Activated CD4-positive, alpha-beta T cell treated with anti-CD3 and anti-CD28 coated beads, Interleukin-2, amount 10 ng/mL, durations not matched to agents 24 days and 14 days (primary cell): ENCODE data around the gene CSRNP3. TPM values are rescaled to one million over a fixed set of nuclear protein-coding genes. Genes with fewer than 3 reads are reported as not detected.

Source experiments
- DNase-seq: peaks from one replicate; pipeline ENCODE4 v3.0.0; 2022
- H3K27ac Mint-ChIP-seq: one replicate; pipeline ENCODE4 v1.8.0; 2022; ENCODE audit warnings: mild to moderate bottlenecking, mixed read lengths
- H3K27me3 Mint-ChIP-seq: one replicate; pipeline ENCODE4 v1.8.0; 2022; ENCODE audit warnings: mixed read lengths
- H3K36me3 Mint-ChIP-seq: one replicate; pipeline ENCODE4 v1.8.0; 2022; ENCODE audit warnings: low read depth, mild to moderate bottlenecking, mixed read lengths
- H3K4me1 Mint-ChIP-seq: one replicate; pipeline ENCODE4 v1.8.0; 2021; ENCODE audit warnings: mixed read lengths
- H3K4me3 Mint-ChIP-seq: one replicate; pipeline ENCODE4 v1.8.0; 2022; ENCODE audit warnings: mild to moderate bottlenecking, moderate library complexity, mixed read lengths
- H3K9me3 Mint-ChIP-seq: one replicate; pipeline ENCODE4 v1.8.0; 2021; ENCODE audit warnings: mixed read lengths
- intact Hi-C: fragments of 100-400 bp; cut with micrococcal nuclease; formaldehyde crosslinking; loops from one replicate; pipeline ENCODE4 v1.15.1; 2023
- total RNA-seq: library from RNA; stranded (reverse); gene quantifications from 2 replicates; pipeline ENCODE4 v1.2.3, GENCODE V29; 2022

The CSRNP3 gene
- not detected in 2 replicates for total RNA-seq

- Mint-ChIP-seq H3K27me3 (peaks cover 1% of the 10 kb centered on the region), H3K4me3 (no peak within 1 kb of the TSS), H3K4me1 (no peaks in the 10 kb centered on the region), H3K27ac (no peak within 1 kb of the TSS), H3K9me3 (no peaks in the 10 kb centered on the region), H3K36me3 (no peaks in the 10 kb centered on the region)
- intact Hi-C loops: no loop called here
- DNase-seq: no peak
These were observed at the start of gene CSRNP3 for GRCh38 chr2:165469417-165469816. Gene CSRNP3 (plus strand): TSS chr2:165469698. CDS start chr2:165595066, 125,368 bp downstream.

GRCh38 chr2:165420231-165420630 lies 49.3 kb upstream of the CSRNP3 start:
- no peaks in the 10 kb centered on the region for H3K27me3 Mint-ChIP-seq
- H3K27ac Mint-ChIP-seq: no peak overlapping the region
- H3K4me3 Mint-ChIP-seq: no peak overlapping the region
- H3K9me3 Mint-ChIP-seq: no peaks in the 10 kb centered on the region
- no peaks in the 10 kb centered on the region for H3K4me1 Mint-ChIP-seq
- no peak for DNase-seq
- H3K36me3 Mint-ChIP-seq: no peaks in the 10 kb centered on the region
- intact Hi-C loops: no loop called here

GRCh38 chr2:165423081-165423480 lies 46.4 kb upstream of the CSRNP3 start:
- no peaks in the 10 kb centered on the region for H3K4me1 Mint-ChIP-seq
- H3K27me3 Mint-ChIP-seq: no peaks in the 10 kb centered on the region
- no peaks in the 10 kb centered on the region for H3K36me3 Mint-ChIP-seq
- H3K4me3 Mint-ChIP-seq: no peak overlapping the region
- intact Hi-C loops: no loop called here
- H3K9me3 Mint-ChIP-seq: no peaks in the 10 kb centered on the region
- DNase-seq: no peak
- H3K27ac Mint-ChIP-seq: no peak overlapping the region

GRCh38 chr2:165425556-165425955 lies 43.9 kb upstream of the CSRNP3 start:
- Mint-ChIP-seq H3K27me3 (no peaks in the 10 kb centered on the region), H3K36me3 (no peaks in the 10 kb centered on the region), H3K4me3 (no peak overlapping the region), H3K9me3 (no peaks in the 10 kb centered on the region), H3K27ac (no peak overlapping the region), H3K4me1 (no peaks in the 10 kb centered on the region)
- no peak for DNase-seq
- intact Hi-C loops: no loop called here

- Mint-ChIP-seq H3K27me3 (no peaks in the 10 kb centered on the region), H3K9me3 (no peaks in the 10 kb centered on the region), H3K4me3 (no peak overlapping the region), H3K36me3 (no peaks in the 10 kb centered on the region), H3K27ac (no peak overlapping the region), H3K4me1 (no peaks in the 10 kb centered on the region)
- no peak for DNase-seq
- intact Hi-C loops: no loop called here
These were observed 41.8 kb upstream of the CSRNP3 start for GRCh38 chr2:165427686-165428085.

- no peak for DNase-seq
- H3K27me3 Mint-ChIP-seq: no peaks in the 10 kb centered on the region
- H3K4me3 Mint-ChIP-seq: no peak overlapping the region
- H3K27ac Mint-ChIP-seq: no peak overlapping the region
- H3K36me3 Mint-ChIP-seq: no peaks in the 10 kb centered on the region
- no peaks in the 10 kb centered on the region for H3K9me3 Mint-ChIP-seq
- H3K4me1 Mint-ChIP-seq: no peaks in the 10 kb centered on the region
- intact Hi-C loops: no loop called here
These were observed 40.6 kb upstream of the CSRNP3 start for GRCh38 chr2:165428926-165429325.

GRCh38 chr2:165431014-165431413 lies 38.5 kb upstream of the CSRNP3 start:
- Mint-ChIP-seq H3K4me1 (no peaks in the 10 kb centered on the region), H3K9me3 (no peaks in the 10 kb centered on the region), H3K36me3 (no peaks in the 10 kb centered on the region), H3K27me3 (no peaks in the 10 kb centered on the region), H3K27ac (no peak overlapping the region), H3K4me3 (no peak overlapping the region)
- intact Hi-C loops: no loop called here
- no peak for DNase-seq

- no peak for DNase-seq
- Mint-ChIP-seq H3K27ac (no peak overlapping the region), H3K9me3 (no peaks in the 10 kb centered on the region), H3K4me3 (no peak overlapping the region), H3K36me3 (no peaks in the 10 kb centered on the region), H3K4me1 (no peaks in the 10 kb centered on the region), H3K27me3 (no peaks in the 10 kb centered on the region)
- intact Hi-C loops: no loop called here
These were observed 37.1 kb upstream of the CSRNP3 start for GRCh38 chr2:165432234-165432966.

- intact Hi-C loops: no loop called here
- DNase-seq: no peak
- Mint-ChIP-seq H3K27ac (no peak overlapping the region), H3K27me3 (no peaks in the 10 kb centered on the region), H3K4me1 (no peaks in the 10 kb centered on the region), H3K4me3 (no peak overlapping the region), H3K36me3 (no peaks in the 10 kb centered on the region), H3K9me3 (no peaks in the 10 kb centered on the region)
These were observed 34.5 kb upstream of the CSRNP3 start for GRCh38 chr2:165434865-165435496.

GRCh38 chr2:165435611-165436010 lies 33.9 kb upstream of the CSRNP3 start:
- no peak overlapping the region for H3K4me3 Mint-ChIP-seq
- no peaks in the 10 kb centered on the region for H3K36me3 Mint-ChIP-seq
- H3K27ac Mint-ChIP-seq: no peak overlapping the region
- DNase-seq: no peak
- intact Hi-C loops: no loop called here
- H3K27me3 Mint-ChIP-seq: no peaks in the 10 kb centered on the region
- H3K4me1 Mint-ChIP-seq: no peaks in the 10 kb centered on the region
- H3K9me3 Mint-ChIP-seq: no peaks in the 10 kb centered on the region

GRCh38 chr2:165436559-165436958 lies 32.9 kb upstream of the CSRNP3 start:
- no peak overlapping the region for H3K4me3 Mint-ChIP-seq
- no peak overlapping the region for H3K27ac Mint-ChIP-seq
- H3K4me1 Mint-ChIP-seq: no peaks in the 10 kb centered on the region
- H3K27me3 Mint-ChIP-seq: no peaks in the 10 kb centered on the region
- no peaks in the 10 kb centered on the region for H3K36me3 Mint-ChIP-seq
- no peak for DNase-seq
- H3K9me3 Mint-ChIP-seq: no peaks in the 10 kb centered on the region
- intact Hi-C loops: no loop called here

- Mint-ChIP-seq H3K27me3 (no peaks in the 10 kb centered on the region), H3K36me3 (no peaks in the 10 kb centered on the region), H3K9me3 (peaks cover 4% of the 10 kb centered on the region), H3K4me1 (peaks cover 5% of the 10 kb centered on the region), H3K4me3 (no peak overlapping the region), H3K27ac (no peak overlapping the region)
- DNase-seq: no peak
- intact Hi-C loops: no loop called here
These were observed 29.1 kb upstream of the CSRNP3 start for GRCh38 chr2:165440367-165440766.

GRCh38 chr2:165443511-165443910 lies 26.0 kb upstream of the CSRNP3 start:
- Mint-ChIP-seq H3K27me3 (no peaks in the 10 kb centered on the region), H3K9me3 (peaks cover 4% of the 10 kb centered on the region), H3K27ac (no peak overlapping the region), H3K4me1 (peaks cover 5% of the 10 kb centered on the region), H3K4me3 (no peak overlapping the region), H3K36me3 (no peaks in the 10 kb centered on the region)
- peak; percentile 44 for DNase-seq
- intact Hi-C loops: no loop called here

GRCh38 chr2:165448406-165448805 lies 21.1 kb upstream of the CSRNP3 start:
- H3K4me3 Mint-ChIP-seq: no peak overlapping the region
- H3K36me3 Mint-ChIP-seq: no peaks in the 10 kb centered on the region
- no peak for DNase-seq
- peaks cover 2% of the 10 kb centered on the region for H3K4me1 Mint-ChIP-seq
- H3K27ac Mint-ChIP-seq: no peak overlapping the region
- intact Hi-C loops: no loop called here
- peaks cover 4% of the 10 kb centered on the region for H3K27me3 Mint-ChIP-seq
- peaks cover 4% of the 10 kb centered on the region for H3K9me3 Mint-ChIP-seq

- no peak overlapping the region for H3K27ac Mint-ChIP-seq
- DNase-seq: no peak
- H3K4me3 Mint-ChIP-seq: no peak overlapping the region
- intact Hi-C loops: no loop called here
- H3K27me3 Mint-ChIP-seq: peaks cover 5% of the 10 kb centered on the region
- no peaks in the 10 kb centered on the region for H3K4me1 Mint-ChIP-seq
- H3K9me3 Mint-ChIP-seq: no peaks in the 10 kb centered on the region
- no peaks in the 10 kb centered on the region for H3K36me3 Mint-ChIP-seq
These were observed 19.3 kb upstream of the CSRNP3 start for GRCh38 chr2:165450156-165450555.
